Heart right ventricle (tissue), 16 donors: Measurements from ENCODE around the gene CCR1. TPM values are rescaled to one million over a fixed set of nuclear protein-coding genes. Genes with fewer than 3 reads are reported as not detected.

ENCODE experiments used
- ATAC-seq, 8 donors: fragments of 200-7000 bp; cut with Tn5 transposase; one replicate each; pipeline ENCODE4 v1.9.1; 2020; ENCODE audit warnings: mild to moderate bottlenecking in 8 of 8, moderate library complexity in 8 of 8, moderate number of reproducible peaks in 1 of 8
- DNase-seq, 2 donors: peaks; one replicate each; pipeline ENCODE4 v3.0.0-alpha.2; 2020
- H3K27ac ChIP-seq, 10 donors: fragments of 200-600 bp; sonication (generic) in 2 of 10; one replicate each; pipeline versions ENCODE4 v1.5.0 to v1.8.0; 2020 to 2022; ENCODE audit warnings: mild to moderate bottlenecking in 3 of 10
- H3K27me3 ChIP-seq, 7 donors: fragments of 200-600 bp; one replicate each; pipeline ENCODE4 v1.8.0; 2021 to 2022; ENCODE audit warnings: mild to moderate bottlenecking in 2 of 7
- H3K36me3 ChIP-seq, 9 donors: fragments of 200-600 bp; sonication (generic) in 1 of 9; one replicate each; pipeline versions ENCODE4 v1.5.0 to v1.8.0; 2020 to 2022; ENCODE audit warnings: mild to moderate bottlenecking in 2 of 9
- H3K4me1 ChIP-seq, 9 donors: fragments of 200-600 bp; sonication (generic) in 1 of 9; one replicate each; pipeline versions ENCODE4 v1.5.0 to v1.8.0; 2020 to 2022; ENCODE audit warnings: mild to moderate bottlenecking in 4 of 9
- H3K4me3 ChIP-seq, 10 donors: fragments of 200-600 bp; sonication (generic) in 2 of 10; one replicate each; pipeline versions ENCODE4 v1.5.0 to v1.8.0; 2020 to 2022; ENCODE audit warnings: mild to moderate bottlenecking in 7 of 10, moderate library complexity in 2 of 10
- H3K9me3 ChIP-seq, 11 donors: fragments of 200-600 bp in 10 of 11; sonication (generic) in 2 of 11; one replicate each; pipeline versions ENCODE4 v1.5.0 to v1.8.0; 2013 to 2022; ENCODE audit warnings: mild to moderate bottlenecking in 2 of 11, control low read depth in 1 of 11, moderate library complexity in 1 of 11
- WGBS, 2 donors: extraction: QIAGEN DNeasy Blood & Tissue Kit; methylation state at CpG; one replicate each; pipeline ENCODE4 v1.1.7; 2013; ENCODE audit warnings: inconsistent platforms in 1 of 2; 5-methylcytosine and 5-hydroxymethylcytosine counted together
- intact Hi-C, 10 donors: fragments of 100-400 bp; cut with DNase I; formaldehyde crosslinking; loops; one replicate each; pipeline versions ENCODE4 v1.11.1 to v1.14.2; 2022
- polyA plus RNA-seq, 2 donors: library from polyadenylated mRNA; stranded (reverse); fragments of 200-250 nt; gene quantifications; one replicate each; pipeline ENCODE4 v1.2.3, GENCODE V29; 2013
- total RNA-seq, 10 donors: library from RNA; stranded (reverse); fragmentation: NEBNext Ultra II Directional in 3 of 10; extraction: Animal tissue kit (Norgen Biotek cat#: 25700) in 3 of 10; gene quantifications; one replicate each; pipeline versions ENCODE4 v1.2.1 to v1.2.4, GENCODE V29; 2021 to 2023
- TF ChIP-seq, protein P1 (sequence below), 9 donors: fragments of 200-600 bp; sonication (generic) in 2 of 9; IDR thresholded peaks; one replicate each; pipeline versions ENCODE4 v1.5.0 to v1.8.0; 2021 to 2022; ENCODE audit warnings: antibody characterized with exemption in 9 of 9, mild to moderate bottlenecking in 5 of 9, moderate library complexity in 1 of 9
- donor health status: Arrhythmogenic right ventricular cardiomyopathy.
- donor health status: ischemic (EF 13 %, LVEDD 7.1; RV severe dilation, severe dysfunction).
- donor health status: healthy with polysubstance abuse.
- donor health status: DM: no; HTN: yes; CAD: no.
- donor health status: DM: no; HTN: no; CAD: no.
- donor health status: ischemic (EF 25% LVEDD 6.9; RV normal size, moderate dysfunction).
- donor health status: ischemic (EF 25% LVEDD 5.7; RV mildly dilated, moderate dysfunction).
- donor health status: healthy.
- donor health status: DM: yes; HTN: yes; CAD: no.
- donor health status: Ischemic cardiomyopathy.
- donor health status: ischemic (EF 35%, LVEDD 5.7; RV mildly dilated, moderate dysfunction).
- donor health status: nonischemic (EF 11% LVEDD 7.7; RV severe dilation, severe dysfunction).
- donor health status: DM: yes; HTN: yes; CAD: no.
- donor health status: PGD.
- donor health status: ischemic (EF 29% LVEDD 5.4; RV normal size, mild dysfunction).
- donor health status: nonischemic (EF 23%, LVEDD 6.1; RV moderate dilation, normal function).

Gene CCR1
- total and polyA plus RNA-seq, 12 donors: 0.66 to 24.9 (median 1.6) TPM

DNA sequence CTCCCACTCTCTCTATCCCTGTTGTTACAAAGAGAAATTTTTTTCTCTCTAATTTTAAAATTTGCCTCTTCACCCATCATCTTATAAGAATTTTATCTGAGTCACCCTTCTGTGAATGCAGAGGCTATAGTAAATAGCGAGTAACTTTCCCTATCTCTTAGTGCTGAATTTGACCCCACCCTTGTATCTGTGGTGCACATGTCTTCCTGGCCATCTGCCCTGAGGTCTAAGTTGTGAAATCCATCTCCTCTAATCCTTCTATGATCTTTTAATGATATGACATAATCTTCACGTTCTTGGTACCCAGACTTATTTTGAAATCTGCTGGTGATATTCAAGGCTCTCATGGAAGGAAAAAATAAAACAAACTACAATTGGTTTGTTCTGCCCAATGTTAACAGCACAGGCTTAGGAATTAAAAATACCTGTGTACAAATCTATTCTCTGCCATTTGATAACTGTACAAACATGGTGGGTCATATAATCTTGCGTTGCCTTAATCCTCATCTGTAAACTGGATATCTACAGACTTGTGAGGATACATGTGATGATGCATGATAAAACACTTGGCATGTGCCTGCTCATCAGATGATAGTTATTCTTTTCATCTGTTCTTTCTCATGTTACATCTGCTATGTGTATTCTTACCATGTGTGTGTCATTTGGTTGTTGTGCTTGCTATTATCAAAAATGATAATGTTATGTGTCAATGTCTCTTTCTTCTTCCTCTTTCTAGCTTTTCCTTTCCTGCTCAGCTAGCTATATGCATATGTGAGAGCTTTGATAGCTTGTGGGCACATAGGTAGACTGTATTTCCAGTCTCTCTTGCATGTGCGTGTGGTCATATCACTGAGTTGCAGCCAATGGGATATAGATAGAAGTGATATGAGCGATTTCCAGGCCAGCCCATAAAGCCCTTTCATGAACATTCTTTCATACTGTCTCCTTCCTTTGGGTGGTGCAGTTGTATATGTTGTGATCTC, 20.4 kb upstream of the CCR1 start:
- DNase-seq (no peak), ATAC-seq (no peak)
- Histone ChIP-seq H3K9me3 (peaks cover 0 to 15% (median 0%) of the 10 kb centered on the region in 11 donors), H3K36me3 (no peaks in the 10 kb centered on the region), H3K4me1 (peaks cover 0 to 15% (median 0%) of the 10 kb centered on the region in 9 donors), H3K27me3 (peaks cover 0 to 46% (median 19%) of the 10 kb centered on the region in 7 donors), H3K4me3 (no peak overlapping the region), H3K27ac (no peak overlapping the region)
- 64 to 70% methylated on average over 5 of the region's 5 CpGs for WGBS, 2 donors
- TF ChIP-seq, protein P1, sequence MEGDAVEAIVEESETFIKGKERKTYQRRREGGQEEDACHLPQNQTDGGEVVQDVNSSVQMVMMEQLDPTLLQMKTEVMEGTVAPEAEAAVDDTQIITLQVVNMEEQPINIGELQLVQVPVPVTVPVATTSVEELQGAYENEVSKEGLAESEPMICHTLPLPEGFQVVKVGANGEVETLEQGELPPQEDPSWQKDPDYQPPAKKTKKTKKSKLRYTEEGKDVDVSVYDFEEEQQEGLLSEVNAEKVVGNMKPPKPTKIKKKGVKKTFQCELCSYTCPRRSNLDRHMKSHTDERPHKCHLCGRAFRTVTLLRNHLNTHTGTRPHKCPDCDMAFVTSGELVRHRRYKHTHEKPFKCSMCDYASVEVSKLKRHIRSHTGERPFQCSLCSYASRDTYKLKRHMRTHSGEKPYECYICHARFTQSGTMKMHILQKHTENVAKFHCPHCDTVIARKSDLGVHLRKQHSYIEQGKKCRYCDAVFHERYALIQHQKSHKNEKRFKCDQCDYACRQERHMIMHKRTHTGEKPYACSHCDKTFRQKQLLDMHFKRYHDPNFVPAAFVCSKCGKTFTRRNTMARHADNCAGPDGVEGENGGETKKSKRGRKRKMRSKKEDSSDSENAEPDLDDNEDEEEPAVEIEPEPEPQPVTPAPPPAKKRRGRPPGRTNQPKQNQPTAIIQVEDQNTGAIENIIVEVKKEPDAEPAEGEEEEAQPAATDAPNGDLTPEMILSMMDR (IDR thresholded peaks at IDR 0.05): no peak
- intact Hi-C loops: no loop called here

- ATAC-seq: peak in 3 of 8 donors; percentile 28 to 49 (median 29)
- H3K27ac ChIP-seq: peak overlapping the region in 1 of 10 donors; percentile 80
Measured at GRCh38 chr3:46222435-46223161, 14.5 kb upstream of the CCR1 start.

DNA sequence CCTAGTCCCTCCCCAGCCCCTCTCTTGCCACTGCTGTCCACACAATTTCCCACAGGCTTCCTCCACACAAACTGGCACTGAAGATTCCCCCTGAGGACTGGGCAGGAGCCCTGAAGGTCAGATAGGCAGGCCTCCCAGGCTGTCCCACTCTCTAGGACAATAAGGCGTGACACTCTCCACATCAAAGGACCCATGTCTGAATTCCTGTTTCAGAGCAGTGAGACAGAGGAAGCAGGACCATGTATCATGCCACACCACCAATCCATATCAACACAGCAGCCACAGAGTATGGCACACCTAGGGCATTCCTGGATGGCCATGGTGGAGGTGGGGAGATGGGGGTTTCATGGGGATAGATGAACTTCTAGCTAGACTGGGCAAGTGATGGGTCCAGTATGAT, 13.8 kb upstream of the CCR1 start:
- peaks cover 0 to 31% (median 0%) of the 10 kb centered on the region in 9 donors for H3K4me1 ChIP-seq
- DNase-seq: no peak
- ATAC-seq: peak in 1 of 8 donors; percentile 30
- peaks cover 0 to 25% (median 0%) of the 10 kb centered on the region in 11 donors for H3K9me3 ChIP-seq
- WGBS, 2 donors: 75 to 95% methylated on average over 1 of the region's 1 CpG
- H3K27ac ChIP-seq: peak overlapping the region in 1 of 10 donors; percentile 80
- H3K36me3 ChIP-seq: no peaks in the 10 kb centered on the region
- H3K4me3 ChIP-seq: no peak overlapping the region
- intact Hi-C loops: no loop called here
- peaks cover 0 to 10% (median 3%) of the 10 kb centered on the region in 7 donors for H3K27me3 ChIP-seq
- TF ChIP-seq, protein P1 (IDR thresholded peaks at IDR 0.05): no peak

More at GRCh38 chr3:46222435-46223161, 14.5 kb upstream of the CCR1 start:
- Histone ChIP-seq H3K36me3 (no peaks in the 10 kb centered on the region), H3K9me3 (peaks cover 0 to 25% (median 0%) of the 10 kb centered on the region in 11 donors), H3K4me1 (peaks cover 0 to 31% (median 0%) of the 10 kb centered on the region in 9 donors), H3K4me3 (no peak overlapping the region), H3K27me3 (peaks cover 0 to 10% (median 3%) of the 10 kb centered on the region in 7 donors)
- intact Hi-C loops: no loop called here
- WGBS, 2 donors: 66 to 74% methylated on average over 7 of the region's 7 CpGs
- TF ChIP-seq, protein P1 (IDR thresholded peaks at IDR 0.05): no peak
- no peak for DNase-seq

DNA sequence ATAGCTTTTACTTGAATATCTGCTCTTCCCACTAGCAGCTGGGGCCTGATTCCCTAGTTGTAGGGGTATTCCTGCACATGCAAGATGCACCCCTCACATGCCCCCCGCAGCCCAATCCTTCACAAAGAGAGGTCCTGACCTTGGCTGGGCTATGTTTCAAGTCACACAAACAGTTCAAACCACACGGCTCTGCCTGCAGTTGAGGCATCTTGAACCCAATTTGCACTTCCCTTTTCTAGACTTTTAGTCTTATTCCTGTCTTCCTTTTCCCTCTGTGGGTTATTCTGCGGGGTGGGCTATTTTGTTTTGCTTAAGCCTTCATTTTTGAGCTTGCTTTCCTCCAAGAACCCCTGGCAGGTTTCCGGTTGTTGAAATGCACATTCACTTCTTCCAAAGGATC, 13.3 kb upstream of the CCR1 start:
- intact Hi-C loops: no loop called here
- H3K4me1 ChIP-seq: peaks cover 0 to 31% (median 0%) of the 10 kb centered on the region in 9 donors
- H3K27ac ChIP-seq: peak overlapping the region in 1 of 10 donors; percentile 80
- H3K36me3 ChIP-seq: no peaks in the 10 kb centered on the region
- H3K9me3 ChIP-seq: peaks cover 0 to 19% (median 0%) of the 10 kb centered on the region in 11 donors
- no peak overlapping the region for H3K4me3 ChIP-seq
- DNase-seq: no peak
- ATAC-seq: no peak
- TF ChIP-seq, protein P1 (IDR thresholded peaks at IDR 0.05): no peak
- 54 to 56% methylated on average over 4 of the region's 4 CpGs for WGBS, 2 donors
- H3K27me3 ChIP-seq: peaks cover 0 to 10% (median 3%) of the 10 kb centered on the region in 7 donors
